Colonic mucosa (tissue), 4 donors: ENCODE measurements around the gene SBK3. TPM values are rescaled to one million over a fixed set of nuclear protein-coding genes. Genes with fewer than 3 reads are reported as not detected.

ENCODE experiments used
- DNase-seq: peaks from one replicate; pipeline ENCODE4 v3.0.0-alpha.2; 2020
- H3K27ac ChIP-seq: fragments of 200-600 bp; one replicate; pipeline ENCODE4 v1.8.0; 2021
- H3K27me3 ChIP-seq: fragments of 200-600 bp; one replicate; pipeline ENCODE4 v1.8.0; 2021
- H3K36me3 ChIP-seq: fragments of 200-600 bp; one replicate; pipeline ENCODE4 v1.8.0; 2021
- H3K4me1 ChIP-seq: fragments of 200-600 bp; one replicate; pipeline ENCODE4 v1.8.0; 2021; ENCODE audit warnings: mild to moderate bottlenecking
- H3K4me3 ChIP-seq: fragments of 200-600 bp; one replicate; pipeline ENCODE4 v1.8.0; 2021
- H3K9ac ChIP-seq, 2 donors: one replicate each; pipeline ENCODE4 v1.7.0; 2013; ENCODE audit warnings: control low read depth in 2 of 2, low read depth in 2 of 2, low read length in 2 of 2
- H3K9me3 ChIP-seq: fragments of 200-600 bp; one replicate; pipeline ENCODE4 v1.8.0; 2021
- intact Hi-C: fragments of 100-400 bp; cut with DNase I; formaldehyde crosslinking; loops from one replicate; pipeline ENCODE4 v1.14.1; 2022
- total RNA-seq, 2 donors: library from RNA; stranded (reverse); fragmentation: NEBNext Ultra II Directional in 1 of 2; extraction: Animal tissue kit (Norgen Biotek cat#: 25700) in 1 of 2; gene quantifications; one replicate each; pipeline ENCODE4 v1.2.1, GENCODE V29; 2021
- TF ChIP-seq, protein P1 (sequence below): fragments of 200-600 bp; IDR thresholded peaks from one replicate; pipeline ENCODE4 v1.8.0; 2022; ENCODE audit warnings: antibody characterized with exemption, mild to moderate bottlenecking
- donor health status: healthy.
- donor health status: DM: no; HTN: no; CAD: no.
- donor health status: DM: no; HTN: no; CAD: no.

The SBK3 gene
- total RNA-seq, 2 donors from 2014 or later, result not detected

DNA sequence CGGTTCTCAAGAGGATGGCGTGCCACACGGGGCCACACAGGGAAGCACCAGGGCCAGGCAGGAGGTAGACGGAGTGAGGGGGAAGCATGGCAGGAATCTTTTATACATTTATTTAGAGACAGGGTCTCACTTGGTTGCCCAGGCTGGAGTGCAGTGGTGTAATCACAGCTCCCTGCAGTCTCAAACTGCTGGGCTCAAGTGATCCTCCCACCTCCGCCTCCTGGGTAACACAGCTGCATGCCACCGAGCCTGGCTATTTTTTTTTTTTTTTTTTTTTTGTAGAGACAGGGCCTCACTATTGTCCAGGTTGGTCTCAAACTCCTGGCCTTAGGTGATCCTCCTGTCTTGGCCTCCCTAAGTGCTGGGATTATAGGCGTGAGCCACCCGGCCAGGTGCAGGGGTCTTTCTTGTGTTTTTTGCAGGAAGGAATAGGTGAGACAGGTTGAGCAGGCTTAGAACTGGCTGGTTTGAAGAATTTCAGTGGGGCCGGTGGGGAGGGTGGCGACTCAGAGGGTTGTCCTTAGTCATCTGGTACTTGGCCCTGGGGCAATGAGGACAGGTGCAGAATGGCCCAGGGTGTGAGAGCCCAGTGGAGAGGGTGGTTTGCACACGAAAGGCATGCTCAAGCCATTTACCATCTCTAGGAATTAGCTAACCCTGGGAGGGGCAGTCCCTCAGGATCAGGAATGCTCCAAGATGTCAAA, 49.5 kb downstream of the SBK3 start:
- no peaks in the 10 kb centered on the region for H3K27me3 ChIP-seq
- no peak overlapping the region for H3K27ac ChIP-seq
- TF ChIP-seq, protein P1, sequence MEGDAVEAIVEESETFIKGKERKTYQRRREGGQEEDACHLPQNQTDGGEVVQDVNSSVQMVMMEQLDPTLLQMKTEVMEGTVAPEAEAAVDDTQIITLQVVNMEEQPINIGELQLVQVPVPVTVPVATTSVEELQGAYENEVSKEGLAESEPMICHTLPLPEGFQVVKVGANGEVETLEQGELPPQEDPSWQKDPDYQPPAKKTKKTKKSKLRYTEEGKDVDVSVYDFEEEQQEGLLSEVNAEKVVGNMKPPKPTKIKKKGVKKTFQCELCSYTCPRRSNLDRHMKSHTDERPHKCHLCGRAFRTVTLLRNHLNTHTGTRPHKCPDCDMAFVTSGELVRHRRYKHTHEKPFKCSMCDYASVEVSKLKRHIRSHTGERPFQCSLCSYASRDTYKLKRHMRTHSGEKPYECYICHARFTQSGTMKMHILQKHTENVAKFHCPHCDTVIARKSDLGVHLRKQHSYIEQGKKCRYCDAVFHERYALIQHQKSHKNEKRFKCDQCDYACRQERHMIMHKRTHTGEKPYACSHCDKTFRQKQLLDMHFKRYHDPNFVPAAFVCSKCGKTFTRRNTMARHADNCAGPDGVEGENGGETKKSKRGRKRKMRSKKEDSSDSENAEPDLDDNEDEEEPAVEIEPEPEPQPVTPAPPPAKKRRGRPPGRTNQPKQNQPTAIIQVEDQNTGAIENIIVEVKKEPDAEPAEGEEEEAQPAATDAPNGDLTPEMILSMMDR, result no peak
- H3K9ac ChIP-seq, result no peak overlapping the region
- no peaks in the 10 kb centered on the region for H3K36me3 ChIP-seq
- H3K4me3 ChIP-seq, result no peak overlapping the region
- intact Hi-C loops, result no loop called here
- H3K9me3 ChIP-seq, result no peaks in the 10 kb centered on the region
- DNase-seq, result no peak
- H3K4me1 ChIP-seq, result no peaks in the 10 kb centered on the region

DNA sequence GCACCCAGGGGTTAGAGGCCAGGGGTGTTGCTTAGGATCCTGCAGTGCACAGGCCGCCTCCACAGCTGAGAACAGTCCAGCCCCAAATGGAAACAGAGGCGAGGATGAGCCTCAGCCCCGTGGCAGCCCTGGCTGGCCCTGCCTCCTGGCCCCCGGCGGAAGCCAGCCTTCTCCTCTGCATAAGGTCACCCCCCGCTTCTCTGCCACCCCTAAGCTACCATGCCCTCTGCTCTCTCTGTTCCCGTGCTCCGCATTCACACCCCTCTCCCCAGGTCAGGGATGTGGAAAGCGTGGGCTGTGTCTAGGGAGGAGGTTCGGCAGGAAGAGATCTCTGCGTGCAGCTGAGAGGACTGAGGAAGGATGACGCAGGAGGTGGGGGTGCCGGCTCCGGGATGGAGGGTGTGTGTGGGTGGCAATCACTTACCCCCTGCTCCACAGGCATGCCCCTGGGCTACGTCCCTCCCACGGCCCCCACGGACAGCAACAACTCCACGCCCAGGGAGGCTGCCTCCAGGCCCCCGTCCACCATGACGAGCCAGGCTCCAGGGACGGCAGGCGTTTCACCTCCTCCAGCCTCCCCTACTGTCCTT, 51.1 kb downstream of the SBK3 start:
- Histone ChIP-seq H3K36me3 (no peaks in the 10 kb centered on the region), H3K27ac (peak overlapping the region; percentile 50), H3K9me3 (no peaks in the 10 kb centered on the region), H3K9ac (peak overlapping the region; percentile 19 to 60), H3K4me1 (no peaks in the 10 kb centered on the region), H3K4me3 (peak overlapping the region; percentile 3), H3K27me3 (no peaks in the 10 kb centered on the region)
- intact Hi-C loops, result no loop called here
- TF ChIP-seq, protein P1, result no peak
- DNase-seq, result no peak

DNA sequence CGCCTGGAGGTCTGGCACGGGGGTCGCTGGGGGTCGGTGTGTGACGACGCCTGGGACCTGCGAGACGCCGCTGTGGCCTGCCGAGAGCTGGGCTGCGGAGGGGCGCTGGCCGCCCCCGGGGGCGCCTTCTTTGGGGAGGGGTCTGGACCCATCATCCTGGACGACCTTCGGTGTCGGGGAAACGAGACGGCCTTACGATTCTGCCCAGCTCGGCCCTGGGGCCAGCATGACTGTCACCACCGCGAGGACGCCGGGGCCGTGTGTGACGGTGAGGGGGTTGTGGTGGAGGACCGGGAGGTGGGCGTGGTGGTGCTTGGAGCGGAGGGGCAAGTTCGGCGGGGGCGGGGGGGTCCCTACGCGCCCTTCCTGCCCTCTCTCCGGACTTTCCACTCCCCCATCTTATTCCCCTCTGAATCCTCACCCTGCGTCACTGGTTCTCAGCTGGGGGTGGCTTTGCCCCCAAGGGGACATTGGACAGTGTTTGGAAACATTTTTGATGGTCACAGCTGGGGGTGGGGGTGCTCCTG, 51.6 kb downstream of the SBK3 start:
- H3K27ac ChIP-seq, result no peak overlapping the region
- H3K27me3 ChIP-seq, result no peaks in the 10 kb centered on the region
- H3K4me1 ChIP-seq, result no peaks in the 10 kb centered on the region
- H3K9ac ChIP-seq, result peak overlapping the region in 1 of 2 donors; percentile 60
- TF ChIP-seq, protein P1, result no peak
- H3K9me3 ChIP-seq, result no peaks in the 10 kb centered on the region
- no peak overlapping the region for H3K4me3 ChIP-seq
- intact Hi-C loops, result no loop called here
- H3K36me3 ChIP-seq, result no peaks in the 10 kb centered on the region
- DNase-seq, result no peak

DNA sequence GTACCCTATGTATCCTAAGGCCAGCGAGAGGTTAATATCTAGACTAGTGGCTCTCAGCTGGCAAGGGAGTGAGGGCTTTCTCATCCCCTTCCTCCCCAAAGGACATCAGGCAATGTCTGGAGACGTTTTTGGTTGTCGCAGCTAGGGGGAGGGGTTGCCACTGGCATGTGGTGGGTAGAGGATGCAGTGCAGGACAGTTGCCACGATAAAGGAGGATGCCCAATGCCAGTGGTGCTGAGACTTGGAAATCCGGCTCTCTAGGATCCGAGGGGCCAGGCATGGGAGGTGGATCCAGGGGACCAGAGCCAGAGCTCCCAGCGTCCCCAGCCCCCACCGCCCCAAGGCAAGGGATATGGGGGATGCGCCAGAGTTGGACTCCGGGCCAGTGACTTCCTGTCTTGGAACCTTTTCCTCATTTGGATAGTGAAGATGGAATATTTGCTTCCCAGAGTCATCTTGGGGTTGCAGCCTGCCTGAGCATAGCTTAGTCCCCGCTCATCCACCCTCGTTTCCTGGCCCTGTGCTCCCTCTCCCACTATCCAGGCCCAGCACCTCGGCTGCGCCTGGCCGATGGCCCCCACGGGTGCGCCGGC, 52.2 kb downstream of the SBK3 start:
- Histone ChIP-seq H3K27me3 (no peaks in the 10 kb centered on the region), H3K4me3 (no peak overlapping the region), H3K9ac (peak overlapping the region in 1 of 2 donors; percentile 43), H3K27ac (no peak overlapping the region), H3K9me3 (no peaks in the 10 kb centered on the region), H3K36me3 (no peaks in the 10 kb centered on the region), H3K4me1 (no peaks in the 10 kb centered on the region)
- no peak for DNase-seq
- intact Hi-C loops, result no loop called here
- TF ChIP-seq, protein P1, result no peak

DNA sequence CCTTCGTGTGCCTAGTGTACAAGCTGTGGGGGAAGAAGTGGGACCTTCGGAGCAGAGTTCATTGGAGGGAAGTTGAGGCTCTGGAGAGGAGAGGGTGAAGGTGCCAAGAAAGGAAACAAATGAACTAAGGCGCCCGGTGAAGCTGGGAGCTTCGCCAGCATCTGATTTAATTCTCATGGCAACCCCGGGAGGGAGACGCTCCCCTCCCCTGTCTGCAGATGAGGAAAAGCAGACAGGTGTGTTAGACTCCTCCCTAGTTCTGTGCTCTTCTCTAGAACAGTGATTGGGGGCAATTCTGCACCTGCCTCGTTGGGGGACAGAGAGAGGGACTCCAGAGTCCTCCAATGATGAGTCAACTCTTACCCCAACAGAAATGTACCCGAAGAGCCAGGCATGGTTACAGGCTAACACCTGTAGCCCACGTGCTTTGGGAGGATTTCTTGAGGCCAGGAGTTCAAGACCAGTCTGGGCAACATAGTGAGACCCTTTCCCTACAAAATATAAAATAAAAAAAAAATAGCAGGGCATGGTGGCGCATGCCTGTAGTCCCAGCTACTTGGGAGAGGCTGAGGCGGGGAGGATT, 52.9 kb downstream of the SBK3 start:
- no peak overlapping the region for H3K9ac ChIP-seq
- no peak for DNase-seq
- TF ChIP-seq, protein P1, result no peak
- no peaks in the 10 kb centered on the region for H3K27me3 ChIP-seq
- no peak overlapping the region for H3K27ac ChIP-seq
- intact Hi-C loops, result no loop called here
- H3K9me3 ChIP-seq, result no peaks in the 10 kb centered on the region
- H3K36me3 ChIP-seq, result no peaks in the 10 kb centered on the region
- no peak overlapping the region for H3K4me3 ChIP-seq
- H3K4me1 ChIP-seq, result no peaks in the 10 kb centered on the region
